Upper lobe of left lung (tissue), 6 donors: Measurements from ENCODE around the gene KDM2B. TPM values are rescaled to one million over a fixed set of nuclear protein-coding genes. Genes with fewer than 3 reads are reported as not detected.

Experiments used
- ATAC-seq, 2 donors: fragments of 200-7000 bp; cut with Tn5 transposase; one replicate each; pipeline ENCODE4 v1.9.1; 2022; ENCODE audit warnings: mild to moderate bottlenecking in 2 of 2, moderate library complexity in 2 of 2; ENCODE audit not compliant: low FRiP score in 2 of 2
- DNase-seq, 2 donors: peaks; one replicate each; pipeline ENCODE4 v3.0.0-alpha.2; 2019 to 2020
- H3K27ac ChIP-seq, 4 donors: fragments of 200-600 bp; sonication (generic); one replicate each; pipeline ENCODE4 v1.5.1; 2016 to 2019
- H3K27me3 ChIP-seq, 4 donors: fragments of 200-600 bp; sonication (generic); one replicate each; pipeline ENCODE4 v1.5.1; 2017 to 2019
- H3K36me3 ChIP-seq, 4 donors: fragments of 200-600 bp; sonication (generic); one replicate each; pipeline ENCODE4 v1.5.1; 2016 to 2019
- H3K4me1 ChIP-seq, 4 donors: fragments of 200-600 bp; sonication (generic); one replicate each; pipeline ENCODE4 v1.5.1; 2018 to 2019
- H3K4me3 ChIP-seq, 4 donors: fragments of 200-600 bp; sonication (generic); one replicate each; pipeline ENCODE4 v1.5.1; 2017 to 2019; ENCODE audit warnings: mild to moderate bottlenecking in 2 of 4, moderate library complexity in 1 of 4
- H3K9me3 ChIP-seq, 4 donors: fragments of 200-600 bp; sonication (generic); one replicate each; pipeline ENCODE4 v1.5.1; 2018 to 2019
- CTCF ChIP-seq, 6 experiments: fragments of 450-650 bp in 4 of 6; fragments of 200-600 bp in 2 of 6; sonication (generic) in 2 of 6; IDR thresholded peaks; one replicate each; pipeline ENCODE4 v1.5.1; 2016 to 2019; ENCODE audit warnings: antibody characterized with exemption in 6 of 6
- EP300 ChIP-seq, 4 donors: sonication (generic); formaldehyde crosslinking; IDR thresholded peaks; one replicate each; pipeline ENCODE4 v1.5.1; 2017; ENCODE audit warnings: antibody characterized with exemption in 4 of 4, control low read depth in 2 of 4
- POLR2A ChIP-seq, 4 donors: fragments of 450-650 bp; IDR thresholded peaks; one replicate each; pipeline ENCODE4 v1.5.1; 2016 to 2017; ENCODE audit warnings: antibody characterized with exemption in 4 of 4, mild to moderate bottlenecking in 2 of 4
- POLR2AphosphoS5 ChIP-seq, 2 donors: sonication (generic); formaldehyde crosslinking; IDR thresholded peaks; one replicate each; pipeline ENCODE4 v1.5.1; 2017; ENCODE audit warnings: antibody characterized with exemption in 2 of 2
- WGBS, 2 donors: methylation state at CpG; one replicate each; pipeline ENCODE4 v1.1.5; 2017 to 2018; 5-methylcytosine and 5-hydroxymethylcytosine counted together
- total RNA-seq, 6 donors: library from RNA; depleted of rRNA in 4 of 6; stranded (reverse); fragments of >200 nt in 4 of 6; gene quantifications; one replicate each; pipeline versions ENCODE4 v1.1.0 to v1.2.1, GENCODE V29; 2016 to 2021
- donor health status: DM: no; HTN: no; CAD: no; lungs with moderate emphysema.
- donor health status: DM: no; HTN: yes; CAD: no; lungs with severe emphysema.

Gene KDM2B
- total RNA-seq, 6 donors from 2014 or later, result 29.5 to 81.7 (median 34.2) TPM

GRCh38 chr12:121524196-121524916 lies 56.5 kb downstream of the KDM2B start:
- peaks cover 0 to 13% (median 7%) of the 10 kb centered on the region in 4 donors for H3K4me1 ChIP-seq
- no peak overlapping the region for H3K4me3 ChIP-seq
- no peak overlapping the region for H3K27ac ChIP-seq
- peaks cover 0 to 16% (median 8%) of the 10 kb centered on the region in 4 donors for H3K36me3 ChIP-seq
- WGBS, 2 donors, result 63 to 69% methylated on average over 6 to 16 of the region's 16 CpGs
- TF ChIP-seq POLR2AphosphoS5 (IDR thresholded peaks at IDR 0.05) (no peak), EP300 (IDR thresholded peaks at IDR 0.05) (no peak), CTCF (IDR thresholded peaks at IDR 0.05) (no peak), POLR2A (IDR thresholded peaks at IDR 0.05) (no peak)
- ATAC-seq, result no peak
- no peaks in the 10 kb centered on the region for H3K9me3 ChIP-seq
- H3K27me3 ChIP-seq, result no peaks in the 10 kb centered on the region
- DNase-seq, result peak in 1 of 2 donors; percentile 33

GRCh38 chr12:121523741-121524140 lies 57.1 kb downstream of the KDM2B start:
- no peak overlapping the region for H3K4me3 ChIP-seq
- H3K4me1 ChIP-seq, result peaks cover 0 to 10% (median 7%) of the 10 kb centered on the region in 4 donors
- no peaks in the 10 kb centered on the region for H3K9me3 ChIP-seq
- H3K36me3 ChIP-seq, result peaks cover 0 to 16% (median 8%) of the 10 kb centered on the region in 4 donors
- no peak for DNase-seq
- 91 to 93% methylated on average over 11 to 16 of the region's 16 CpGs for WGBS, 2 donors
- no peak overlapping the region for H3K27ac ChIP-seq
- no peaks in the 10 kb centered on the region for H3K27me3 ChIP-seq
- no peak for ATAC-seq
- no peak for TF ChIP-seq POLR2AphosphoS5 (IDR thresholded peaks at IDR 0.05)
- TF ChIP-seq EP300 (IDR thresholded peaks at IDR 0.05), result no peak
- no peak for TF ChIP-seq CTCF (IDR thresholded peaks at IDR 0.05)
- no peak for TF ChIP-seq POLR2A (IDR thresholded peaks at IDR 0.05)

GRCh38 chr12:121522971-121523370 lies 57.9 kb downstream of the KDM2B start:
- TF ChIP-seq EP300 (IDR thresholded peaks at IDR 0.05) (no peak), POLR2A (IDR thresholded peaks at IDR 0.05) (no peak)
- Histone ChIP-seq H3K9me3 (no peaks in the 10 kb centered on the region), H3K4me3 (no peak overlapping the region), H3K27me3 (no peaks in the 10 kb centered on the region), H3K27ac (no peak overlapping the region), H3K4me1 (peaks cover 0 to 10% (median 7%) of the 10 kb centered on the region in 4 donors), H3K36me3 (peaks cover 0 to 17% (median 10%) of the 10 kb centered on the region in 4 donors)
- no peak for ATAC-seq
- DNase-seq, result no peak
- WGBS, 2 donors, result 88 to 89% methylated on average over 11 of the region's 11 CpGs

GRCh38 chr12:121520586-121521086 lies 60.2 kb downstream of the KDM2B start:
- TF ChIP-seq POLR2AphosphoS5 (IDR thresholded peaks at IDR 0.05), result no peak
- TF ChIP-seq CTCF (IDR thresholded peaks at IDR 0.05), result no peak
- TF ChIP-seq POLR2A (IDR thresholded peaks at IDR 0.05), result no peak
- peak in 1 of 4 donors; percentile 23 for TF ChIP-seq EP300 (IDR thresholded peaks at IDR 0.05)
- ATAC-seq (peak in 1 of 2 donors; percentile 34), DNase-seq (peak; percentile 59 to 78)
- Histone ChIP-seq H3K27ac (peak overlapping the region in 3 of 4 donors; percentile 30 to 67 (median 52)), H3K4me1 (peaks cover 0 to 10% (median 7%) of the 10 kb centered on the region in 4 donors), H3K4me3 (no peak overlapping the region), H3K36me3 (peaks cover 0 to 16% (median 7%) of the 10 kb centered on the region in 4 donors), H3K9me3 (no peaks in the 10 kb centered on the region), H3K27me3 (no peaks in the 10 kb centered on the region)
- WGBS, 2 donors, result 60 to 65% methylated on average over 20 of the region's 20 CpGs

- no peaks in the 10 kb centered on the region for H3K27me3 ChIP-seq
- DNase-seq (peak in 1 of 2 donors; percentile 77), ATAC-seq (peak in 1 of 2 donors; percentile 69)
- WGBS, 2 donors, result 57 to 91% methylated on average over 12 to 13 of the region's 13 CpGs
- no peaks in the 10 kb centered on the region for H3K9me3 ChIP-seq
- peaks cover 0 to 14% (median 6%) of the 10 kb centered on the region in 4 donors for H3K36me3 ChIP-seq
- peak in 1 of 2 donors; percentile 43 for TF ChIP-seq POLR2AphosphoS5 (IDR thresholded peaks at IDR 0.05)
- TF ChIP-seq EP300 (IDR thresholded peaks at IDR 0.05), result peak in 1 of 4 donors; percentile 78
- TF ChIP-seq POLR2A (IDR thresholded peaks at IDR 0.05), result no peak
- H3K4me1 ChIP-seq, result peaks cover 0 to 10% (median 7%) of the 10 kb centered on the region in 4 donors
- H3K27ac ChIP-seq, result peak overlapping the region in 3 of 4 donors; percentile 30 to 67 (median 52)
- no peak overlapping the region for H3K4me3 ChIP-seq
Measured at GRCh38 chr12:121520119-121520518, 60.7 kb downstream of the KDM2B start.
